ENCODE measurements around the gene SNRPD3. TPM values are rescaled to one million over a fixed set of nuclear protein-coding genes. Genes with fewer than 3 reads are reported as not detected.

SNRPD3 gene
- total and polyA plus RNA-seq, 9 of the 15 experiments (the other 6 are each of a cell fraction or from before 2014, with no cell fraction given): 131 to 366 (median 274) TPM

DNA sequence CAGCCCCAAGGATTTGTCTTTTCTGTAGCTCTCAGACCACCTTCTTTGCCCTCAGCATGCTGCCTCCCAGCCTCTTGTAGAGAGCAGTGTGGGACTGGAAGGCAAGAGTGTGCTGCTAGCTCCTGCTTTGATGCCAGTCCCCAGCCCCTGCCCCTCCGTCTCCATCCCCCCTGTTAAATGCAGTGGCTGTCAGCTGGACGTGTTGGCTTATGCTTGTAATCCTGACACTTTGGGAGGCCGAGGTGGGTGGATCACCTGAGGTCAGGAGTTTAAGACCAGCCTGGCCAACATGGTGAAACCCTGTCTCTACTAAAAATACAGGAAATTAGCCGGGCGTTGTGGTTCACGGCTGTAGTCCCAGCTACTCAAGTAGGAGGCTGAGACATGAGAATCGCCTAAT is 15.5 kb downstream of the SNRPD3 start:
- DNase-seq (ENCODE audit: extremely low read depth in 1 of 4, low spot score in 3 of 4) (no peak), ATAC-seq (no peak), FAIRE-seq (no peak)
- peaks cover 71% of the 10 kb centered on the region for H3K36me3 ChIP-seq (ENCODE audit: control insufficient read depth, insufficient read depth, low read length)
- H3K27me3 ChIP-seq (ENCODE audit: control insufficient read depth in 2 of 2, insufficient read depth in 2 of 2, low read length in 2 of 2): no peaks in the 10 kb centered on the region
- peaks cover 7% of the 10 kb centered on the region; the same call in 1 of the 2 replicates for H4K20me1 ChIP-seq (replicated peaks; ENCODE audit: control insufficient read depth, insufficient read depth, low read length)
- no peaks in the 10 kb centered on the region for H3K9me1 ChIP-seq (ENCODE audit: control insufficient read depth, insufficient read depth, low read length)
- in situ Hi-C loops (cut with MboI) (no loop called here), intact Hi-C loops (cut with micrococcal nuclease) (no loop called here)
- no TSS peak for BruUV-seq (replicated peaks)
- TF ChIP-seq BHLHE40 (IDR thresholded peaks at IDR 0.05; ENCODE audit: low read length) (no peak), ZNF212 (CRISPR knock-in tag; IDR thresholded peaks at IDR 0.05) (no peak), ZNF12 (CRISPR knock-in tag; IDR thresholded peaks at IDR 0.05) (no peak)
- TF ChIP-seq, protein P1, sequence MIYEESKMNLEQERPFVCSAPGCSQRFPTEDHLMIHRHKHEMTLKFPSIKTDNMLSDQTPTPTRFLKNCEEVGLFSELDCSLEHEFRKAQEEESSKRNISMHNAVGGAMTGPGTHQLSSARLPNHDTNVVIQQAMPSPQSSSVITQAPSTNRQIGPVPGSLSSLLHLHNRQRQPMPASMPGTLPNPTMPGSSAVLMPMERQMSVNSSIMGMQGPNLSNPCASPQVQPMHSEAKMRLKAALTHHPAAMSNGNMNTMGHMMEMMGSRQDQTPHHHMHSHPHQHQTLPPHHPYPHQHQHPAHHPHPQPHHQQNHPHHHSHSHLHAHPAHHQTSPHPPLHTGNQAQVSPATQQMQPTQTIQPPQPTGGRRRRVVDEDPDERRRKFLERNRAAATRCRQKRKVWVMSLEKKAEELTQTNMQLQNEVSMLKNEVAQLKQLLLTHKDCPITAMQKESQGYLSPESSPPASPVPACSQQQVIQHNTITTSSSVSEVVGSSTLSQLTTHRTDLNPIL (CRISPR knock-in tag; IDR thresholded peaks at IDR 0.05): no peak
- H3K9ac ChIP-seq (ENCODE audit: insufficient read depth in 1 of 2, low read depth in 2 of 2, low read length in 2 of 2): no peak overlapping the region
- ChIA-PET CTCF (ENCODE audit: low intra/inter-chr PET ratio) (no interaction called here), POLR2A (interaction anchor here (0.6 to 1.3 kb wide), 3 partner anchors 15 to 19 kb away, joined by 3 to 5 read pairs (median 3); partner anchors contain the start of gene SNRPD3)
- no peaks in the 10 kb centered on the region for H3K9me3 ChIP-seq (replicated peaks; ENCODE audit: control insufficient read depth, insufficient read depth, low read depth, low read length)
- no peaks in the 10 kb centered on the region for H3K4me1 ChIP-seq (replicated peaks in 1 of 2; ENCODE audit: control insufficient read depth in 2 of 2, insufficient read depth in 2 of 2, low read length in 2 of 2)
- 95% methylated on average over 7 of the region's 7 CpGs for WGBS (ENCODE audit: insufficient coverage, low coverage, missing lambda C conversion rate)
- no peak overlapping the region for H3K27ac ChIP-seq (ENCODE audit: extremely low read depth, low read depth, low read length)
- H3K4me3 ChIP-seq: no peak overlapping the region
- H3K79me2 ChIP-seq (ENCODE audit: control insufficient read depth, insufficient read depth, low read length): peaks cover 18% of the 10 kb centered on the region
- no peak overlapping the region for H3K4me2 ChIP-seq (ENCODE audit: insufficient read depth, low read length)
- no peak overlapping the region for H2AFZ ChIP-seq (ENCODE audit: low read depth, low read length)

DNA sequence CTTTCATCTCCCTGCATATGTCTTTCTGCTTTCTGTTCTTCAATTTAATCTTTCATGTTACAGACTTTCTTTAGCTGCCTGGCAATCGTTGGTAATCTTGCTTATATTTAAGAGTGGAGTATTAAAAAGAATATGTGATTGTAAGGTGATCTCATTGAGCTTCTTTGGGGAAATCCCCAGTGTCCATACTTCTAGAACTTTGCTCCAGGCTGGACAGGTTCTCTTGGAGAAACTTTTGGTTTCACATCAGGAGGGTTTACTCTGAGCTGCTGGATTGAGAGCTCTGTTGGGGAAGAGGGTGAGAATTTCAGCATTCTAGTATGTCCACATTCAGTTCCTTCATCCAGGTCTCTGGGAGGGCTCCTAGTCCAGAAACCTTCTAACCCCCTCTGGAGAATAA is 21.0 kb downstream of the SNRPD3 start:
- no peaks in the 10 kb centered on the region for H3K9me1 ChIP-seq (ENCODE audit: control insufficient read depth, insufficient read depth, low read length)
- H3K27ac ChIP-seq (ENCODE audit: extremely low read depth, low read depth, low read length): no peak overlapping the region
- no peak for DNase-seq (ENCODE audit: extremely low read depth in 1 of 4, low spot score in 3 of 4)
- H3K9me3 ChIP-seq (replicated peaks; ENCODE audit: control insufficient read depth, insufficient read depth, low read depth, low read length): no peaks in the 10 kb centered on the region
- ChIA-PET CTCF (ENCODE audit: low intra/inter-chr PET ratio) (no interaction called here), POLR2A (interaction anchor here (0.6 to 1.5 kb wide), 2 partner anchors 13 to 15 kb away, joined by 3 read pairs; no protein-coding TSS in a partner anchor)
- H2AFZ ChIP-seq (ENCODE audit: low read depth, low read length): no peak overlapping the region
- no peaks in the 10 kb centered on the region; the same call in 2 of the 3 replicates for H3K79me2 ChIP-seq (ENCODE audit: control insufficient read depth, insufficient read depth, low read length)
- no peaks in the 10 kb centered on the region for H4K20me1 ChIP-seq (replicated peaks; ENCODE audit: control insufficient read depth, insufficient read depth, low read length)
- FAIRE-seq: no peak
- WGBS (ENCODE audit: insufficient coverage, low coverage, missing lambda C conversion rate): 63% methylated on average over 1 of the region's 1 CpG
- intact Hi-C loops (cut with micrococcal nuclease): no loop called here
- in situ Hi-C loops (cut with MboI): no loop called here
- no peaks in the 10 kb centered on the region; a peak in 1 of 5 replicates for H3K4me1 ChIP-seq (replicated peaks in 1 of 2; ENCODE audit: control insufficient read depth in 2 of 2, insufficient read depth in 2 of 2, low read length in 2 of 2)
- H3K4me3 ChIP-seq: no peak overlapping the region
- peaks cover 29% of the 10 kb centered on the region for H3K36me3 ChIP-seq (ENCODE audit: control insufficient read depth, insufficient read depth, low read length)
- BruUV-seq (replicated peaks): no TSS peak
- no peak overlapping the region for H3K9ac ChIP-seq (ENCODE audit: insufficient read depth in 1 of 2, low read depth in 2 of 2, low read length in 2 of 2)
- ATAC-seq: no peak
- no peak overlapping the region for H3K4me2 ChIP-seq (ENCODE audit: insufficient read depth, low read length)
- H3K27me3 ChIP-seq (ENCODE audit: control insufficient read depth in 2 of 2, insufficient read depth in 2 of 2, low read length in 2 of 2): no peaks in the 10 kb centered on the region
- TF ChIP-seq RBM22 (IDR thresholded peaks at IDR 0.05; ENCODE audit: low read depth, low read length, poor library complexity, severe bottlenecking) (no peak), EZH2 (IDR thresholded peaks at IDR 0.05; ENCODE audit: borderline replicate concordance, low read depth, low read length) (no peak), MCM7 (IDR thresholded peaks at IDR 0.05) (no peak), FOXJ2 (tag; IDR thresholded peaks at IDR 0.05) (no peak)
- TF ChIP-seq, protein P2, sequence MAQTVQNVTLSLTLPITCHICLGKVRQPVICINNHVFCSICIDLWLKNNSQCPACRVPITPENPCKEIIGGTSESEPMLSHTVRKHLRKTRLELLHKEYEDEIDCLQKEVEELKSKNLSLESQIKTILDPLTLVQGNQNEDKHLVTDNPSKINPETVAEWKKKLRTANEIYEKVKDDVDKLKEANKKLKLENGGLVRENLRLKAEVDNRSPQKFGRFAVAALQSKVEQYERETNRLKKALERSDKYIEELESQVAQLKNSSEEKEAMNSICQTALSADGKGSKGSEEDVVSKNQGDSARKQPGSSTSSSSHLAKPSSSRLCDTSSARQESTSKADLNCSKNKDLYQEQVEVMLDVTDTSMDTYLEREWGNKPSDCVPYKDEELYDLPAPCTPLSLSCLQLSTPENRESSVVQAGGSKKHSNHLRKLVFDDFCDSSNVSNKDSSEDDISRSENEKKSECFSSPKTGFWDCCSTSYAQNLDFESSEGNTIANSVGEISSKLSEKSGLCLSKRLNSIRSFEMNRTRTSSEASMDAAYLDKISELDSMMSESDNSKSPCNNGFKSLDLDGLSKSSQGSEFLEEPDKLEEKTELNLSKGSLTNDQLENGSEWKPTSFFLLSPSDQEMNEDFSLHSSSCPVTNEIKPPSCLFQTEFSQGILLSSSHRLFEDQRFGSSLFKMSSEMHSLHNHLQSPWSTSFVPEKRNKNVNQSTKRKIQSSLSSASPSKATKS (CRISPR knock-in tag; IDR thresholded peaks at IDR 0.05): no peak
